GM19023 (cell line): ENCODE measurements around the gene KRTCAP2.
A peak's percentile ranks its signal among the peaks of the same experiment; 100 is the strongest.
"Not testable (repeated sequence)": the region's sequence is repeated elsewhere in the genome, so short reads cannot be mapped to it uniquely, and the experiment has no call there.

Source experiments
- ATAC-seq: cut with Tn5 transposase; IDR thresholded peaks from one replicate; pipeline ENCODE4 v1.9.1; 2021; ENCODE audit warnings: mild to moderate bottlenecking, moderate library complexity; ENCODE audit not compliant: unreplicated experiment

Gene KRTCAP2

GRCh38 chr1:155172732-155173477, at the start of gene KRTCAP2:
TSS of gene KRTCAP2 (minus strand) at chr1:155173304. CDS start at chr1:155173224, 80 bp downstream.
- peak; percentile 62 for ATAC-seq

- ATAC-seq, result not testable (repeated sequence)
Measured at GRCh38 chr1:155220211-155220965, 47.3 kb upstream of the KRTCAP2 start.

GRCh38 chr1:155219592-155220031, 46.5 kb upstream of the KRTCAP2 start:
- ATAC-seq, result no peak

GRCh38 chr1:155218854-155219591, 45.9 kb upstream of the KRTCAP2 start:
- ATAC-seq, result no peak

- not testable (repeated sequence) for ATAC-seq
Measured at GRCh38 chr1:155214702-155215101, 41.6 kb upstream of the KRTCAP2 start.

- not testable (repeated sequence) for ATAC-seq
Measured at GRCh38 chr1:155212051-155212440, 38.9 kb upstream of the KRTCAP2 start.

- not testable (repeated sequence) for ATAC-seq
Measured at GRCh38 chr1:155211381-155212050, 38.4 kb upstream of the KRTCAP2 start.

GRCh38 chr1:155210314-155211104, 37.4 kb upstream of the KRTCAP2 start:
- no peak for ATAC-seq

- no peak for ATAC-seq
Measured at GRCh38 chr1:155209312-155209721, 36.2 kb upstream of the KRTCAP2 start.

GRCh38 chr1:155208541-155209311, 35.6 kb upstream of the KRTCAP2 start, which contains the start of gene MTX1:
TSS of gene MTX1 (plus strand) at chr1:155208695. CDS start at chr1:155208805, 110 bp downstream.
- peak; percentile 74 for ATAC-seq

- ATAC-seq, result no peak
Measured at GRCh38 chr1:155207806-155208540, 34.9 kb upstream of the KRTCAP2 start, which contains the start of gene THBS3. TSS of gene THBS3 (minus strand) at chr1:155207897. CDS start at chr1:155207876, 21 bp downstream.

- no peak for ATAC-seq
Measured at GRCh38 chr1:155206891-155207805, 34.0 kb upstream of the KRTCAP2 start.

- no peak for ATAC-seq
Measured at GRCh38 chr1:155205969-155206593, 33.0 kb upstream of the KRTCAP2 start.

GRCh38 chr1:155205035-155205434, 31.9 kb upstream of the KRTCAP2 start:
- ATAC-seq, result no peak

GRCh38 chr1:155202731-155203515, 29.8 kb upstream of the KRTCAP2 start:
- ATAC-seq, result no peak

GRCh38 chr1:155202198-155202597, 29.1 kb upstream of the KRTCAP2 start:
- no peak for ATAC-seq
